ENCODE results near the gene DHRS1.

Gene DHRS1

DNA sequence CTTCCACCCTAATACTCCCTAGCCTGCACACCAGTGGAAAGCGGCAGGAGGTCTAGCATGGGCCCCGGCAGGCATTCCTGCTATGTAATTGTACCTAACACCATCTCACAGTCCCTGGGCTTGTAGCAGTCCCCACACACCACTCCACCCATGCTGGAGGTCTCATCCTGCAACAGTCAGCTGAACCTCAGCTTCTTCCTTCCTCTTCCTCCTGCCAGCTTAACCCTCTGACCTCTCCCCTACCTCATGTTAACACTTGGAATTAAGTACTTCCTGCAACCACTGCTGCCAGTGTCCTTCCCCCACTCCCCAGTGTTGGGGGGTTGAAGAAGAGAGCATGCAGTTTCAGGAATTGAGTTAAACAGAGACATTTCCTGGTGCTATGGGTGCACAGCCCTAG, 27.7 kb upstream of the DHRS1 start:
- Histone ChIP-seq H2AFZ (ENCODE audit: low read depth, low read length) (no peak overlapping the region), H3K4me2 (ENCODE audit: low read length) (no peak overlapping the region), H3K9ac (ENCODE audit: low read length) (no peak overlapping the region), H4K20me1 (ENCODE audit: insufficient read depth, low read length) (no peaks in the 10 kb centered on the region), H3K27ac (ENCODE audit: low read length) (no peak overlapping the region), H3K4me3 (ENCODE audit: low read length) (no peak overlapping the region), H3K27me3 (ENCODE audit: low read depth, low read length) (no peaks in the 10 kb centered on the region), H3K36me3 (replicated peaks; ENCODE audit: low read depth, low read length) (no peaks in the 10 kb centered on the region), H3K79me2 (ENCODE audit: low read length) (no peaks in the 10 kb centered on the region), H3K4me1 (ENCODE audit: low read length) (peaks cover 6% of the 10 kb centered on the region), H3K9me3 (ENCODE audit: insufficient read depth, low read length) (no peaks in the 10 kb centered on the region)
- no peak for TF ChIP-seq EZH2phosphoT487 (IDR thresholded peaks at IDR 0.05; ENCODE audit: low read depth)
- TF ChIP-seq, protein P1, sequence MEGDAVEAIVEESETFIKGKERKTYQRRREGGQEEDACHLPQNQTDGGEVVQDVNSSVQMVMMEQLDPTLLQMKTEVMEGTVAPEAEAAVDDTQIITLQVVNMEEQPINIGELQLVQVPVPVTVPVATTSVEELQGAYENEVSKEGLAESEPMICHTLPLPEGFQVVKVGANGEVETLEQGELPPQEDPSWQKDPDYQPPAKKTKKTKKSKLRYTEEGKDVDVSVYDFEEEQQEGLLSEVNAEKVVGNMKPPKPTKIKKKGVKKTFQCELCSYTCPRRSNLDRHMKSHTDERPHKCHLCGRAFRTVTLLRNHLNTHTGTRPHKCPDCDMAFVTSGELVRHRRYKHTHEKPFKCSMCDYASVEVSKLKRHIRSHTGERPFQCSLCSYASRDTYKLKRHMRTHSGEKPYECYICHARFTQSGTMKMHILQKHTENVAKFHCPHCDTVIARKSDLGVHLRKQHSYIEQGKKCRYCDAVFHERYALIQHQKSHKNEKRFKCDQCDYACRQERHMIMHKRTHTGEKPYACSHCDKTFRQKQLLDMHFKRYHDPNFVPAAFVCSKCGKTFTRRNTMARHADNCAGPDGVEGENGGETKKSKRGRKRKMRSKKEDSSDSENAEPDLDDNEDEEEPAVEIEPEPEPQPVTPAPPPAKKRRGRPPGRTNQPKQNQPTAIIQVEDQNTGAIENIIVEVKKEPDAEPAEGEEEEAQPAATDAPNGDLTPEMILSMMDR (IDR thresholded peaks at IDR 0.05; ENCODE audit: low read depth, low read length): no peak

DNA sequence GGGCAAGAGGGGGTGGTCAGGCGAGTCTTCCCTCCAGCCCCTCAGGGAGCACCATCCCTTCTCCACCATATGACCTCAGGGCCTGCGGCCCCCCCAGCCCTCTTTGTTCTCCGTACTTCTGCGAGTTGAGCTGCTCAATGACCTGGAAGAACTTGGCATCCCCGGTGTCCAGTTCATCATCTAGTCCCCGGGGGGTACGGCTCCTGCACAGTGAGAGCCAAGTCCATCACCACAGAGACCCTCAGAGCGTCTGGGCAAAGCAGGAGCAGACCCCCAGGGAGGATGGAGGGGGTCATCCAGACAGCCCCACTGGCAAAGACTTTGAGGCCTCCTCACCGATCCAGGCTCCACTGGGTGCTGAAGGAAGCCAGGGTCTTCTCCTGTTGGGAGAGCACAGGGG, 26.4 kb upstream of the DHRS1 start:
- no peak overlapping the region for H3K4me2 ChIP-seq (ENCODE audit: low read length)
- no peaks in the 10 kb centered on the region for H3K79me2 ChIP-seq (ENCODE audit: low read length)
- no peak overlapping the region for H3K4me3 ChIP-seq (ENCODE audit: low read length)
- H3K4me1 ChIP-seq (ENCODE audit: low read length): no peaks in the 10 kb centered on the region
- H2AFZ ChIP-seq (ENCODE audit: low read depth, low read length): no peak overlapping the region
- H3K9me3 ChIP-seq (ENCODE audit: insufficient read depth, low read length): no peaks in the 10 kb centered on the region
- no peaks in the 10 kb centered on the region; the same call in 1 of the 2 replicates for H3K27me3 ChIP-seq (ENCODE audit: low read depth, low read length)
- H3K27ac ChIP-seq (ENCODE audit: low read length): no peak overlapping the region
- H4K20me1 ChIP-seq (ENCODE audit: insufficient read depth, low read length): no peaks in the 10 kb centered on the region
- TF ChIP-seq, protein P1 (IDR thresholded peaks at IDR 0.05; ENCODE audit: low read depth, low read length): no peak
- TF ChIP-seq EZH2phosphoT487 (IDR thresholded peaks at IDR 0.05; ENCODE audit: low read depth): no peak
- no peak overlapping the region for H3K9ac ChIP-seq (ENCODE audit: low read length)
- no peaks in the 10 kb centered on the region for H3K36me3 ChIP-seq (replicated peaks; ENCODE audit: low read depth, low read length)

DNA sequence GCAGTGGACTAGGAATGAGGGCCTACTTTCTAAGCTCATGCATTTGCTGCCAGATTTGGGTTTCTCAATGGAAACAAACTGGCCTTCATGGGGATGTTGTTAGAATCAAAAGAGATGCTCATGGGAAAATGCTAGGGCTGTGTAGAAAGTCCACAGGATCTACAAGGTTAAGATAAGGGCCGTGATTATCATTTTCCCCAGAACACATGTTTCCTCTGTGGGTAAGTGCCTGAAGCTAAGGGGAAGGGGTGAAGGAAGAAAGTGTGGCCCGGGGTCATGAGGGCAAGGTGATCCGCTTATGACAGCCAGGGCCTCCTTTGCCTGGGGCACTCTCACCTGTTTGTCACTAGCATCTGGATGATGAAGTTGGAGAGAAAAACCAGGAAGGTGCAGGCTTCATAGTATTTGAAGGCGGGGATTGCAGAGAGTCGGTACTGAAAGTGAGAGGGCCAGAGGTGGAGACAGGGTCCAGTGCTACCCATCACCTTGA, 25.5 kb upstream of the DHRS1 start:
- H2AFZ ChIP-seq (ENCODE audit: low read depth, low read length): no peak overlapping the region
- H3K4me2 ChIP-seq (ENCODE audit: low read length): no peak overlapping the region
- H3K4me1 ChIP-seq (ENCODE audit: low read length): no peaks in the 10 kb centered on the region
- no peaks in the 10 kb centered on the region for H4K20me1 ChIP-seq (ENCODE audit: insufficient read depth, low read length)
- no peaks in the 10 kb centered on the region for H3K36me3 ChIP-seq (replicated peaks; ENCODE audit: low read depth, low read length)
- H3K4me3 ChIP-seq (ENCODE audit: low read length): no peak overlapping the region
- no peaks in the 10 kb centered on the region for H3K79me2 ChIP-seq (ENCODE audit: low read length)
- H3K27me3 ChIP-seq (ENCODE audit: low read depth, low read length): peaks cover 5% of the 10 kb centered on the region
- TF ChIP-seq EZH2phosphoT487 (IDR thresholded peaks at IDR 0.05; ENCODE audit: low read depth): no peak
- TF ChIP-seq, protein P1 (IDR thresholded peaks at IDR 0.05; ENCODE audit: low read depth, low read length): no peak
- H3K27ac ChIP-seq (ENCODE audit: low read length): no peak overlapping the region
- H3K9ac ChIP-seq (ENCODE audit: low read length): no peak overlapping the region
- H3K9me3 ChIP-seq (ENCODE audit: insufficient read depth, low read length): no peaks in the 10 kb centered on the region

DNA sequence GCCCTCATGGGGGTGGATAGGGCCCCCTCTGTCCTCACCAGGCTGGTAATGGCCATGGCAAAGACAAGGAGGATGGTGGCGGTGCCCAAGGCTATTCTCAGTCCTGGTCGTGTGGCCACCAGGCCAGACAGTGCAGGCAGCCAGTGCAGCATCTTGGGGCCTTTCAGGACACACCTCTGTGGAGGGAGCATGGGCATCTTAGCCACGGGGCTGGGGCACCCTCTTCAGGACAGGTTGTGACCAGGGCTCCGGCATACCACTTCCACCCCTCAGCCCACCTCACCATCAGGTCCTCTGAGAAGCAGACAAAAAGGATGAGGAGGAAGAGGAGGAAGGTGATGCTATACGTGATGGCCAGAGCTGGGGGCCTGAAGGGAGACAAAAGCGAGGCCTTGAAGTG, 24.4 kb upstream of the DHRS1 start:
- H3K79me2 ChIP-seq (ENCODE audit: low read length): no peaks in the 10 kb centered on the region
- no peaks in the 10 kb centered on the region for H4K20me1 ChIP-seq (ENCODE audit: insufficient read depth, low read length)
- no peaks in the 10 kb centered on the region for H3K4me1 ChIP-seq (ENCODE audit: low read length)

More for the DNA sequence above, 24.4 kb upstream of the DHRS1 start:
- no peaks in the 10 kb centered on the region for H3K36me3 ChIP-seq (replicated peaks; ENCODE audit: low read depth, low read length)
- H3K27ac ChIP-seq (ENCODE audit: low read length): no peak overlapping the region
- no peak overlapping the region for H2AFZ ChIP-seq (ENCODE audit: low read depth, low read length)
- H3K4me3 ChIP-seq (ENCODE audit: low read length): no peak overlapping the region
- H3K9ac ChIP-seq (ENCODE audit: low read length): no peak overlapping the region
- no peak overlapping the region for H3K4me2 ChIP-seq (ENCODE audit: low read length)
- no peaks in the 10 kb centered on the region for H3K9me3 ChIP-seq (ENCODE audit: insufficient read depth, low read length)
- H3K27me3 ChIP-seq (ENCODE audit: low read depth, low read length): peaks cover 11% of the 10 kb centered on the region
- no peak for TF ChIP-seq EZH2phosphoT487 (IDR thresholded peaks at IDR 0.05; ENCODE audit: low read depth)
- TF ChIP-seq, protein P1 (IDR thresholded peaks at IDR 0.05; ENCODE audit: low read depth, low read length): no peak

Measured in OCI-LY3 (cell line).